ENCODE results near the gene PRAMEF20.
"Not testable (repeated sequence)": the region's sequence is repeated elsewhere in the genome, so short reads cannot be mapped to it uniquely, and the experiment has no call there.

GRCh38 chr1:13393004-13393403 lies 17.2 kb upstream of the PRAMEF20 start:
- not testable (repeated sequence) for TF ChIP-seq POLR2A, CTCF (IDR thresholded peaks at IDR 0.05)

All from body of pancreas (tissue), 4 donors.